Esophagus squamous epithelium (tissue), 5 donors: ENCODE data around the gene SMYD1. TPM values are rescaled to one million over a fixed set of nuclear protein-coding genes. Genes with fewer than 3 reads are reported as not detected.

Experiments used
- DNase-seq: peaks from one replicate; lab custom pipeline; 2025; lab: John Stamatoyannopoulos, UW
- H3K27ac ChIP-seq, 4 donors: fragments of 200-600 bp; sonication (generic); one replicate each; pipeline ENCODE4 v1.5.1; 2016 to 2019; ENCODE audit warnings: mild to moderate bottlenecking in 1 of 4
- H3K27me3 ChIP-seq, 4 donors: fragments of 200-600 bp; sonication (generic); 1 replicate in 3 of 4; 2 replicates in 1 of 4; pipeline versions ENCODE4 v1.5.1 to v1.6.0; 2017 to 2021; ENCODE audit warnings: antibody characterized with exemption in 1 of 4
- H3K36me3 ChIP-seq, 3 donors: fragments of 200-600 bp; sonication (generic); one replicate each; pipeline ENCODE4 v1.5.1; 2016 to 2019
- H3K4me1 ChIP-seq, 3 donors: fragments of 200-600 bp; sonication (generic); one replicate each; pipeline ENCODE4 v1.5.1; 2017 to 2019
- H3K4me3 ChIP-seq, 4 donors: fragments of 200-600 bp; sonication (generic); 1 replicate in 3 of 4; 2 replicates in 1 of 4; pipeline ENCODE4 v1.5.1; 2016 to 2019; ENCODE audit warnings: mild to moderate bottlenecking in 2 of 4, moderate library complexity in 1 of 4
- H3K9me3 ChIP-seq, 3 donors: fragments of 200-600 bp; sonication (generic); one replicate each; pipeline ENCODE4 v1.5.1; 2016 to 2019
- POLR2A ChIP-seq, 4 donors: fragments of 450-650 bp; IDR thresholded peaks; one replicate each; pipeline ENCODE4 v1.6.1; 2017; ENCODE audit warnings: antibody characterized with exemption in 4 of 4, mild to moderate bottlenecking in 4 of 4, moderate library complexity in 3 of 4
- WGBS, 2 donors: methylation state at CpG; one replicate each; pipeline ENCODE4 v1.1.5; 2018; 5-methylcytosine and 5-hydroxymethylcytosine counted together
- intact Hi-C: fragments of 100-400 bp; cut with DNase I; formaldehyde crosslinking; loops from one replicate; pipeline ENCODE4 v1.15.0; 2022
- total RNA-seq, 4 donors: library from RNA; depleted of rRNA; stranded (reverse); fragments of >200 nt; gene quantifications; one replicate each; pipeline ENCODE4 v1.1.0, GENCODE V29; 2016
- TF ChIP-seq, protein P1 (sequence below), 6 experiments: fragments of 450-650 bp in 4 of 6; fragments of 200-600 bp in 2 of 6; sonication (generic) in 2 of 6; IDR thresholded peaks; one replicate each; pipeline ENCODE4 v1.5.1; 2016 to 2019; ENCODE audit warnings: antibody characterized with exemption in 6 of 6, mild to moderate bottlenecking in 4 of 6, moderate library complexity in 4 of 6
- donor health status: DM: yes; HTN: yes; CAD: no.

Gene SMYD1
- total RNA-seq, 4 donors from 2014 or later: 0.27 TPM; not detected in 3

- Histone ChIP-seq H3K4me3 (no peak overlapping the region), H3K36me3 (no peaks in the 10 kb centered on the region), H3K9me3 (no peaks in the 10 kb centered on the region), H3K27me3 (peaks cover 0 to 4% (median 0%) of the 10 kb centered on the region in 4 donors), H3K27ac (no peak overlapping the region), H3K4me1 (peaks cover 0 to 11% (median 0%) of the 10 kb centered on the region in 3 donors)
- TF ChIP-seq, protein P1, sequence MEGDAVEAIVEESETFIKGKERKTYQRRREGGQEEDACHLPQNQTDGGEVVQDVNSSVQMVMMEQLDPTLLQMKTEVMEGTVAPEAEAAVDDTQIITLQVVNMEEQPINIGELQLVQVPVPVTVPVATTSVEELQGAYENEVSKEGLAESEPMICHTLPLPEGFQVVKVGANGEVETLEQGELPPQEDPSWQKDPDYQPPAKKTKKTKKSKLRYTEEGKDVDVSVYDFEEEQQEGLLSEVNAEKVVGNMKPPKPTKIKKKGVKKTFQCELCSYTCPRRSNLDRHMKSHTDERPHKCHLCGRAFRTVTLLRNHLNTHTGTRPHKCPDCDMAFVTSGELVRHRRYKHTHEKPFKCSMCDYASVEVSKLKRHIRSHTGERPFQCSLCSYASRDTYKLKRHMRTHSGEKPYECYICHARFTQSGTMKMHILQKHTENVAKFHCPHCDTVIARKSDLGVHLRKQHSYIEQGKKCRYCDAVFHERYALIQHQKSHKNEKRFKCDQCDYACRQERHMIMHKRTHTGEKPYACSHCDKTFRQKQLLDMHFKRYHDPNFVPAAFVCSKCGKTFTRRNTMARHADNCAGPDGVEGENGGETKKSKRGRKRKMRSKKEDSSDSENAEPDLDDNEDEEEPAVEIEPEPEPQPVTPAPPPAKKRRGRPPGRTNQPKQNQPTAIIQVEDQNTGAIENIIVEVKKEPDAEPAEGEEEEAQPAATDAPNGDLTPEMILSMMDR (IDR thresholded peaks at IDR 0.05): no peak
- no peak for TF ChIP-seq POLR2A (IDR thresholded peaks at IDR 0.05)
- 74 to 94% methylated on average over 4 to 5 of the region's 5 CpGs for WGBS, 2 donors
- DNase-seq: no peak
- intact Hi-C loops: no loop called here
Observed at GRCh38 chr2:88096708-88097107, 29.1 kb downstream of the SMYD1 start.

DNA sequence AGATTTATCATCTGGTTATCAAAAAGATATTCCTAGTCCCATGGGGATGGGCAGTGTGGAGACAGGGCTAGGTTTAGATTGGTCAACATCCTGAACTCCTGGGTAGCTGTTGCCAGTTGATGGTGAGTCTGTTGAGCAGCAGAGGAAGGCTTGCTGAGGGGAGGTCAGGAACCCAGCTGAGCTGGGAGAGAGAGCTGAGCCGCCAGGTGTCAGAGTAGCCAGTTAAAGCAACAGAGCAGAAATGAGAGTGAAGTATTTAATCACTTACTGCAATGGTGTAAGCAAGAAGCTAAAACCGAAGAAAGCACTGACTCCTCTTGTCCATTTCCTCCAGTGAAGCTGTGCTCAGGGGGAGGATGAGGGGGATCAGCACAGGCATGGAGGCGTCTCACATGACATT is 29.6 kb downstream of the SMYD1 start:
- Histone ChIP-seq H3K4me3 (no peak overlapping the region), H3K36me3 (no peaks in the 10 kb centered on the region), H3K27ac (no peak overlapping the region), H3K9me3 (no peaks in the 10 kb centered on the region), H3K27me3 (peaks cover 0 to 4% (median 0%) of the 10 kb centered on the region in 4 donors), H3K4me1 (peaks cover 0 to 11% (median 0%) of the 10 kb centered on the region in 3 donors)
- DNase-seq: no peak
- WGBS, 2 donors: 66 to 71% methylated on average over 3 of the region's 3 CpGs
- intact Hi-C loops: no loop called here
- TF ChIP-seq POLR2A (IDR thresholded peaks at IDR 0.05): no peak
- TF ChIP-seq, protein P1 (IDR thresholded peaks at IDR 0.05): no peak

DNA sequence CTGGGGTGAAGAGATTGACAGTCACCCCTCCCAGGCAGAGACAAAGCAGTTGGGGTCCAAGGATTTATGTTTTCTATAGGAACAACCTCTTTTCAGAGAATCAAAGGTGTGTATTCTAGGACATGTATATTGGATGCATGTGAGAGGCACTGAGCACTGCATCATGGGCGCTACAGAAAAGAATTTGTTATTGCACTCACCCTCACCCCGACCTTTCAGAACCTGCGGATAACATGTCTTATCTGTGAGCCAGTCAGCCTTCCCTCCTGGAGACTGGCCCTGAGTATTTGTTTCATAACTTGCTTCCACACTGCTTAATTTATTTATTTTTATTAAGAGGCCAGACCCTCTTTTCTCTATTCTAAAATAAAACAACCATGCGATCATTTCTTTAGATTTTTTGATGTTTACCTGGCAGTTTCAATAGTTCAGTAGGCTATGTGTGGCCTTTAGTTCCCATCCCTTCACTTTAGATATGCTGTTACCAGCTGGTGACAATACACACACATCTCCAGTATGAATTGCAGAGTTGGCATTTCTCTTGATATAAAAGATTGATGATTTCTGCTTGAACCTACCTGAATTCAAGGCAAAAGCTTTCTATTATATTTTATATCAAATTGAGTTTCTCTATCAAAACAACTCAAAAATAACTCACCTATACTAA is 30.4 kb downstream of the SMYD1 start:
- intact Hi-C loops: no loop called here
- Histone ChIP-seq H3K4me1 (peaks cover 0 to 11% (median 0%) of the 10 kb centered on the region in 3 donors), H3K9me3 (no peaks in the 10 kb centered on the region), H3K4me3 (no peak overlapping the region), H3K27ac (no peak overlapping the region), H3K27me3 (peaks cover 0 to 9% (median 0%) of the 10 kb centered on the region in 4 donors), H3K36me3 (no peaks in the 10 kb centered on the region)
- TF ChIP-seq POLR2A (IDR thresholded peaks at IDR 0.05): no peak
- TF ChIP-seq, protein P1 (IDR thresholded peaks at IDR 0.05): no peak
- WGBS, 2 donors: 71 to 80% methylated on average over 4 of the region's 4 CpGs
- no peak for DNase-seq

GRCh38 chr2:88098558-88098900 is 30.9 kb downstream of the SMYD1 start:
- intact Hi-C loops: no loop called here
- TF ChIP-seq, protein P1 (IDR thresholded peaks at IDR 0.05): no peak
- TF ChIP-seq POLR2A (IDR thresholded peaks at IDR 0.05): no peak
- Histone ChIP-seq H3K27me3 (peaks cover 0 to 11% (median 0%) of the 10 kb centered on the region in 4 donors), H3K4me1 (peaks cover 0 to 11% (median 0%) of the 10 kb centered on the region in 3 donors), H3K36me3 (no peaks in the 10 kb centered on the region), H3K27ac (no peak overlapping the region), H3K4me3 (no peak overlapping the region), H3K9me3 (no peaks in the 10 kb centered on the region)
- no peak for DNase-seq

GRCh38 chr2:88099798-88100488 is 32.3 kb downstream of the SMYD1 start:
- Histone ChIP-seq H3K4me1 (peaks cover 0 to 11% (median 0%) of the 10 kb centered on the region in 3 donors), H3K4me3 (no peak overlapping the region), H3K27me3 (peaks cover 0 to 14% (median 0%) of the 10 kb centered on the region in 4 donors), H3K27ac (no peak overlapping the region), H3K9me3 (no peaks in the 10 kb centered on the region), H3K36me3 (no peaks in the 10 kb centered on the region)
- WGBS, 2 donors: 48 to 56% methylated on average over 5 of the region's 5 CpGs
- intact Hi-C loops: no loop called here
- DNase-seq: no peak
- TF ChIP-seq POLR2A (IDR thresholded peaks at IDR 0.05): no peak
- TF ChIP-seq, protein P1 (IDR thresholded peaks at IDR 0.05): no peak
